Activated CD8-positive, alpha-beta memory T cell treated with anti-CD3 and anti-CD28 coated beads, Interleukin-2, amount 50 U/mL, for 1 hour (primary cell): ENCODE data around the gene TPP2.
A peak's percentile ranks its signal among the peaks of the same experiment; 100 is the strongest.

ENCODE experiments used
- DNase-seq: peaks from one replicate; pipeline ENCODE4 v3.0.0-alpha.2; 2020; ENCODE audit errors: extremely low read depth

Gene TPP2

GRCh38 chr13:102596147-102597028 is at the start of gene TPP2:
Gene TPP2 (plus strand): TSS chr13:102596986. CDS start chr13:102597039, 53 bp downstream.
- peak; percentile 92 for DNase-seq

- DNase-seq: no peak
Measured at GRCh38 chr13:102548811-102549210, 48.0 kb upstream of the TPP2 start.

DNA sequence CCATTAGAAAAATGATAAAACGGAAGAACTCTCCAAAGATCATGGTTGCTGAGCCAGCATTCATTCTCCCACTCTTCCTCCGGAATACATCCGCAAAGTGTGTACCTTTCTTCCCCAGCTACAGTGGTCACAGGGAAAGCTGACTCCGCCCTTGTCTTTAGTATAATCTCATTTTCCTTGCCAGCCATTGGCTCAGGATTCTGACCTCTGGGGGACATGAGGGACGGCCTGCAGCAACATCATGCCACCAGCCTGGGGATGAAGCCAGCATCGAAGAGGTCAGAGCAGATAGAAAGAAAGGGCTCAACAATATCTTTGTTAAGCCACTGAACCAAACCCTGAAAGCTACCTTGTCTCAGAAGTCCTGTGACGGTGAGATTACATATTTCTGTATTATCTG is 46.3 kb upstream of the TPP2 start:
- DNase-seq: no peak

- no peak for DNase-seq
Measured at GRCh38 chr13:102555914-102556553, 40.8 kb upstream of the TPP2 start.

GRCh38 chr13:102556806-102557205 is 40.0 kb upstream of the TPP2 start:
- DNase-seq: no peak

DNA sequence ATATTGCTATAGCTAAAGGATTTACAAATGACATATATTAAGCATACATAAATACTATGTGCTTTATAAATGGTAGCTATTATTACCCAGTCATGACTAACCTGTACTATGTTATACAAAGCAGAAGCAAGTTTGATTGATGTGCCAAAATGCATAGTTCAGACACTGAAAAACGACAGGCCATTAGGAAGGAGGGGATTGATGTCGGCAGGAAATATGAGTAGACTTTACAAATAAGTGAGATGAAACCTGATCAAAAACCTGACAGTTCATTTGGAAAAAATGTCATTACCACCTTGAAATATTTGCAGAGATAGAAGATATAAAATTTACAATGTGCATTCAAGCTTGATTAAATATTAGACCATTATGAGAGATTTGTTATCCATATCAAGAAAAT is 38.8 kb upstream of the TPP2 start:
- no peak for DNase-seq

DNA sequence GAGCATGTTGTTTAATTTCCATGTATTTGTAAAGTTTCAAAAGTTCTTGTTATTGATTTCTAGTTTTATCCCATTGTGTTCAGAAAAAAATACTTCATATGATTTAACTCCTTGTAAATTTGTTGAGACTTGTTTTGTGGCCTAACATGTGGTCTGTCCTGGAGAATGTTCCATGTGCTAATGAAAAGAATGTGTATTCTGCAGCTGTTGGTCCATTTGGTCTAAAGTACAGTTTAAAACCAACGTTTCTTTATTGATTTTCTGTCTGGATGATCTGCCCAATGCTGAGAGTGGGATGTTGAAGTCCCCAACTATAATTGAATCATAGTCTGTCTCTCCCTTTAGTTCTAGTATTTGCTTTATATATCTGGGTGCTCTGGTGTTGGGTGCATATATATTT is 34.9 kb upstream of the TPP2 start:
- no peak for DNase-seq

DNA sequence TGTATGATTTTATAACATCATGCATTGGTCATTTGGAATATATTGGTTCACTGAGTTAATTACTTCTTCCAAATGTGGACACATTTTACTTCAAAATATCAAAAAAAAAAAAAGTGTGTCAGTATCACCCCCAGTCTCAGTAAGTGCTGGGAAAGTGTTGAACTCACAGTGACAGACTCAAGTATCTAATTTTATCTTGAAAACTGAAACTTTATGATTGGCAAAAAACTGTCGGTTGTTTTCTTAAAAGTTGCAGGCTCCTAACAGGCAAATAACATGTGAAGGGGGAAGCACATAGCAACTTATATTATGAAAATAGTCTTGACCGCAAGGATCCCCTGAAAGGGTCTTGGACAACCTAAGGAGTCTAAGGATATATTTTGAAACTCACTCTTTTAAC is 33.5 kb upstream of the TPP2 start:
- DNase-seq: no peak

DNA sequence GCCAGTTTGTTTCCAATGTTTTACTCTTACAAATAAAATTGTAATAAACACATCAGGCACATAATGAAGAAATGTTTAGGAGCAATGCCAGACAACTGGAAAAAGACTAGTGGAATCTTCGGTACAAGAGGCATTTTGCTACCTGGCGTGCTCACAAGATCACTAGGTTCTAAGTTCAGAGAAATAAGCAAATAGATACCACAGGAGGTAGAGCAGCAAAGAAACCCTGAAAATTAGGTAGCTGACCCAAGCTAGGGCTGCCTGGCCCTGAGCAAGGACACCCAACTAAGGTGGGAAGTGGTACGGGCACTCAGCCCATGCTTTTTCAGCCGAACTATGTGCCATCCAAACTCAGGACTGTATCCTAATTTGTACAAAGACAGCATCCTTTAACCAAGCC is 32.2 kb upstream of the TPP2 start:
- no peak for DNase-seq

DNA sequence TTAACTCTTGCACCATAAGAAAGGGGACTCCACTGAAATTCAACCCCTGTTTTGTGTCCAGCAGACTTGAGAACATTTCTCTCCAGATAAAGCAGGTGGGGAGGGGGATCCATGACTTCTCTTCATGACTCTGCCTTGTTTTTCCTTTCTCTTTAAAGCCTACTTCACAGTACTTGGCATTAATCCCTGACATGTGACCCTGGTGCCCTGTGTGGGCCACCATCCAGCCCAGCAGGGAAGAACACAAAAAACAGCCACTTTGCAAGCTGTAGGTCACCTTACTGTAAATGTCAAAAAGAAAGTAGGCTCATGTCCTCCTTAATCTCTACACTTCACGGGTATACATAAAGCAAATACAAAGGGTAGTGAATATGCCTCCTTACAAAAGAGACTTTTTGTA is 30.3 kb upstream of the TPP2 start:
- DNase-seq: no peak

GRCh38 chr13:102567857-102568256 is 28.9 kb upstream of the TPP2 start:
- DNase-seq: no peak

DNA sequence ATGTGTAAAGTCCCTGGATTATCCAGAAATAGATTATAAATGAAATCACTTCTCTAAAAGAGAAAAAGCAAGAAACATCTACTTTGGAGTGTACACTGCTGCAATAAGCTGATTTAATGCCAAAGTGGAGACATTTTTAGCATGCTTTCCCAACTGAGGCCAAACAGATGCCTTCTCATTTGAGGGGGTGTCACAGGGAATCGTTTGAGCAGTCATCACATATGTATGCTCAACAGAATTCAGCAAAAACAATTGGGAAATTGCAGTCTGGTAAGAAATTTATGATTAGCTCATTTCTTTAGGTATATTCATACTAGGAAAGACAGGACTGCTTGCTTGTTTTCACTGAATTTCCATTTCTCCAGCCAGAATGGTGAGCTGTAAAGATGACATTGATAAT is 27.3 kb upstream of the TPP2 start:
- DNase-seq: no peak

GRCh38 chr13:102571075-102571474 is 25.7 kb upstream of the TPP2 start:
- no peak for DNase-seq

DNA sequence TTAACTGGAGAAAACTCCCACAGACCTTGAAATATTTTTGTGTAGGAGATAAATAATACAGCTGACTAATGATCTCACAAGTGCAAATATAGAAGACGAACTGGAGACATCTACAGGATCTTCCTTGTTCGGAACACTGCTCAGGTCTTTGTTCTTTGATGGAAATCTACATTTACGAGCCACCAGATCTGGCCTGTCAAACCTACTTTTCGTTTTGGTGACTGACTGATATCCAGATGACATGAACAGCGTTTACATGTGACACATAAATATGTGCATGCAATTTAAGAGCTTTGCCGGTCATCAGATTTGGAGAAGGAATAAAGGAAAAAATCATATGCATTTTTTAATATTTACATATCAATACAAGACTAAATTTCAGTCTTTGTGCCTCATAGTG is 24.5 kb upstream of the TPP2 start:
- no peak for DNase-seq

DNA sequence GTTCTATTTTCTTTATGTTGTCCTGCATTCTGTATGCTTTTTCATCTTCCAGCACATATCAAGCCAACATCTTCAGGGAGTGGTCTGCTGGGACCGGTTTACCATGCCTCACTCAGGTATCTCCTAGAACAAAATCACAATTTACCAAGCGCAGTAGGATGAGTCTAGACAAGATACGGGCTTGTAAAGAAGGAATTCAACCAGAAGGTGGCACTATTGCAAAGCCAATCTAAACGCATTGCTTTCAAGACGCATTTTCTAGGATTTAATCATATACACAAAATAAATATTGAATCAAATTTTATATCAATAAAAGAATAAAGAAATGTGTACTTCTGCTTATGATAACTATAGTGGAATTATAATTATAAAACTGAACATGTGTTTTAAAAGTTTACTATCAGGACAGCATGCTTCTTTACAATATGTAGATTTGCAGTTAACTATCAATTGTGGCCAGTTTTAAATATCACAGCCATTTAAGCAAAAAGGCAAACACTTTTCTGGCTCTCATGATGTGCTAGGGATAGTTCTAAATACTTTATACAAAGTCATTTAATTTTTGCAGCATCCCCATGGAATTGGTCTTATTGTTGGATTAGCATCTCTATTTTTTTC is 16.1 kb upstream of the TPP2 start:
- no peak for DNase-seq

DNA sequence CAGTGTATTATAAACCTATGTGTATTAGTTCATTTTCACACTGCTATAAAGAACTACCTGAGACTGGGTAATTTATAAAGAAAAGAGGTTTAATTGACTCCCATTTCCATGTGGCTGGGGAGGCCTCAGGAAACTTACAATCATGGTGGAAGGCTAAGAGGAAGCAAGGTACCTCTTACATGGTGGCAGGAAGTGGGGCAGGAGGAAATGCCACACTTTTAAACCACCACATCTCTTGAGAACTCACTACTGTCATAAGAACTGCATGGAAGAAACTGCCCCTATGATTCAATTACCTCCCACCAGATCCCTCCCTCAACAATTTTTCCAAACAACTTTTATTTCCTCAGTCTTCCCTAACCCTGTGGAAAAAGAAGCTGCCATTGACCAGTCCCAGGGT is 14.5 kb upstream of the TPP2 start:
- DNase-seq: no peak

GRCh38 chr13:102584434-102584833 is 12.4 kb upstream of the TPP2 start:
- no peak for DNase-seq

DNA sequence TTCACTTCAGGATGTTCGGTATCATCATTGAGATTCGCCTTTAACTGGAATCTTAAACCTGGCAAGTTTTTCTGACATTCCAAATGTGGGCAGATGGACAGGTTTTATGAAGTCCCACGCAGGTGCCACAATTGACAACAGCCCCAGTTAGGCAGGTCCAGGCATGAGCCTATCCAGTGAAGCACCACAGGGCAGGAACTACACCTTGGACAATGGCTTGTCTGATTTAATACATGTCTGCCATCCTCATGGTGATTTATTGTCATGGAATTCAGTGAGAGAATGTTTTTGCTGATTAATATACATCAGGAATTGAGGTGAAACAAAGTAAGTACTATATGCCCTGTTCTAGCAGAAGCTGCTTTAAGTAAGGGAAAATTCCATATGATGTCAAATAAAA is 10.2 kb upstream of the TPP2 start:
- DNase-seq: no peak

DNA sequence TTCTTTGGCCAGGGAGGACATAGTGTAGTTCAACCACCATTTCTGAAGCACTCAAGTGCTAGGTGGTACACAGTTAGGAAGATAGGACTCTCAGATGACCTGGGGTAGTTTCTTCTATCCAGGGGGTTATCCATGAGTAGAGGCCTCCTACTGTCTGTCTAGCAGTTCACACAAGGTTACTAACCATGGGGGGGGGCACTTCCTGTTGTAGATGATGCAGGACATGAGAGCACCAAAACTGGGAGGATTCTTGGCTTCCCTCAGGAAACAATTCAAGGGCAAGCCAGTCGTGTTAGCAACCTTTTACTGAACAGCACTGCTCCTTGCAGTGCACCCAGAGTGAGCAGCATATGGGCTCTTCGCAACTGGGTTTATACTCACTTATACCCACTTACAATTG is 8.9 kb upstream of the TPP2 start:
- no peak for DNase-seq

GRCh38 chr13:102589301-102589822 is 7.4 kb upstream of the TPP2 start:
- DNase-seq: no peak

DNA sequence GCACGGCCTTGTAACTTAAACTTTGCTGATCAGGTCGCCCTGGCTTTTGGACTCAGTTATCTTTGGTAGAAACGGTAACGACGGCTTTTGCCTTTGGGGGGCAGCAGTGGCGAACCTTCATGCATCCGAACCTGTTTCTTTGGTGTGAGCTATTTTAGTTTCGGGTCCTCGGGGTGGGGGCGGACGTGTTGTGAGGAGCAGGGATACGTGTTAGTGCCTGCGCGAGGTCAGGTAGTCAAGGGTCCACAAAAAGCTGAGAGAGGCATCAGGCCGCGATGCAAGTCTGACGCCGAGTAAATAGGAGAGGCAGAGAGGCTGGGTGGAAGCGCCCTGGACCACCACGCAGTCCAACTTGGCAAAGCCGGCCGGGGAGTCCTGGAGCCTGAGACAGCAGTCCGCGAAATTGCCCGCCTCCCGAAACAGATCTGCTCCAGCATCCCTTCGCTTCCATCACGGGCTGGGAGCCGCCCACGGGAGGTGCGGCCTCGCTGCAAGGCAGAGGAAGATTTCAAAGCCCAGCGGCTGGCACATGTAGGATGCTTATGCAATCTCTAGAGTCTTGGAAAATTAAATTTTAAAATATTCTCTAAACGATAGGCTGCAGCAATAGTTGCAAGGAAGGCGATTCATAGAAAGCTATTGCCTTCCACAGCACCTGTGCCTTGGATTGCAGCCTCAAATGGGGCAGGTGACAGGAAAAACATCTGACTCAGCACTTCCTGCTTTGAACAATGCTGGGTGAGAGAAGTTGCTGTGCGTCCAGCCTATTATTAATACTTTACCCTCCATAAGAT is 4.6 kb upstream of the TPP2 start:
- DNase-seq: no peak

GRCh38 chr13:102593466-102593865 is 3.3 kb upstream of the TPP2 start:
- no peak for DNase-seq
